GM10266 (cell line): ENCODE data around the gene S100A6.
"Not testable (repeated sequence)": the region's sequence is repeated elsewhere in the genome, so short reads cannot be mapped to it uniquely, and the experiment has no call there.

Experiments
- DNase-seq: peaks from one replicate; pipeline ENCODE4 v3.0.0; 2012; ENCODE audit errors: extremely low spot score
- CTCF ChIP-seq: IDR thresholded peaks from 2 replicates; pipeline ENCODE4 v1.5.1; 2012; ENCODE audit warnings: mild to moderate bottlenecking, low read depth; ENCODE audit not compliant: control insufficient read depth, insufficient read depth; ENCODE audit errors: missing control alignments

Gene S100A6

GRCh38 chr1:153568367-153569099, 32.7 kb upstream of the S100A6 start:
- DNase-seq = peak; percentile 86
- TF ChIP-seq CTCF = peak; percentile 97

GRCh38 chr1:153567621-153568366, 32.0 kb upstream of the S100A6 start:
- DNase-seq = no peak
- TF ChIP-seq CTCF = no peak

GRCh38 chr1:153566414-153567371, 30.9 kb upstream of the S100A6 start:
- DNase-seq = no peak
- no peak for TF ChIP-seq CTCF

- no peak for TF ChIP-seq CTCF
- DNase-seq = peak; percentile 49
Observed at GRCh38 chr1:153565529-153566374, 30.0 kb upstream of the S100A6 start, which contains the start of gene S100A2. Gene S100A2, minus strand, starts transcription at chr1:153565844. Its CDS starts 1,967 bp downstream, at chr1:153563877.

GRCh38 chr1:153563991-153564390, 28.2 kb upstream of the S100A6 start:
- TF ChIP-seq CTCF = no peak
- no peak for DNase-seq

- DNase-seq = no peak
- TF ChIP-seq CTCF = no peak
Observed at GRCh38 chr1:153563483-153563901, 27.7 kb upstream of the S100A6 start.

GRCh38 chr1:153562021-153562420, 26.2 kb upstream of the S100A6 start:
- not testable (repeated sequence) for DNase-seq
